GM21619 (cell line): ENCODE measurements around the gene LRRC4.

Experiments used
- ATAC-seq: cut with Tn5 transposase; IDR thresholded peaks from one replicate; pipeline ENCODE4 v1.9.1; 2021; ENCODE audit not compliant: unreplicated experiment

Gene LRRC4

GRCh38 chr7:127981965-127982364 is 49.3 kb downstream of the LRRC4 start:
- no peak for ATAC-seq

GRCh38 chr7:127980901-127981300 is 50.3 kb downstream of the LRRC4 start:
- no peak for ATAC-seq

- no peak for ATAC-seq
These were observed 51.5 kb downstream of the LRRC4 start for GRCh38 chr7:127979728-127980126.

- no peak for ATAC-seq
These were observed 52.0 kb downstream of the LRRC4 start for GRCh38 chr7:127979113-127979727.

GRCh38 chr7:127978421-127978820 is 52.8 kb downstream of the LRRC4 start:
- no peak for ATAC-seq
